Measurements from ENCODE around the gene TPPP.
"Not testable (repeated sequence)": the region's sequence is repeated elsewhere in the genome, so short reads cannot be mapped to it uniquely, and the experiment has no call there.

DNA sequence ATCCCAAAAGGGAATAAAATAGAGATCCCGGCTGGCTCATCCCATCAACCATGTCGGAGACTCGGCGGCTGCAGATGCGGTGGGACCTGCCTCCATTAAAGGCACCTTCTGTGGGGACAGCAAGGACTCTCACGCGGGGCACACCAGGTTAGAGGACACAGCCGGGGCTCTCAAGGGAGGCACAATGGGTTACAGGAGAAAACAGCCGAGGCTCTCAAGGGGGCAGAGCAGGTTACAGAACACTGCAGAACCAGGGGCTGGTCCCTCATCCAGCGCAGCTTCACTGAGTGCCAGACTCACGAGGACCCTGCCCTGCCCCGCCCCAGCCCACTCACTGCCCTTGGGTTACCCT is 7.0 kb downstream of the TPPP start:
- TF ChIP-seq, protein P1, sequence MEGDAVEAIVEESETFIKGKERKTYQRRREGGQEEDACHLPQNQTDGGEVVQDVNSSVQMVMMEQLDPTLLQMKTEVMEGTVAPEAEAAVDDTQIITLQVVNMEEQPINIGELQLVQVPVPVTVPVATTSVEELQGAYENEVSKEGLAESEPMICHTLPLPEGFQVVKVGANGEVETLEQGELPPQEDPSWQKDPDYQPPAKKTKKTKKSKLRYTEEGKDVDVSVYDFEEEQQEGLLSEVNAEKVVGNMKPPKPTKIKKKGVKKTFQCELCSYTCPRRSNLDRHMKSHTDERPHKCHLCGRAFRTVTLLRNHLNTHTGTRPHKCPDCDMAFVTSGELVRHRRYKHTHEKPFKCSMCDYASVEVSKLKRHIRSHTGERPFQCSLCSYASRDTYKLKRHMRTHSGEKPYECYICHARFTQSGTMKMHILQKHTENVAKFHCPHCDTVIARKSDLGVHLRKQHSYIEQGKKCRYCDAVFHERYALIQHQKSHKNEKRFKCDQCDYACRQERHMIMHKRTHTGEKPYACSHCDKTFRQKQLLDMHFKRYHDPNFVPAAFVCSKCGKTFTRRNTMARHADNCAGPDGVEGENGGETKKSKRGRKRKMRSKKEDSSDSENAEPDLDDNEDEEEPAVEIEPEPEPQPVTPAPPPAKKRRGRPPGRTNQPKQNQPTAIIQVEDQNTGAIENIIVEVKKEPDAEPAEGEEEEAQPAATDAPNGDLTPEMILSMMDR (IDR thresholded peaks at IDR 0.05; ENCODE audit: low read depth, low read length, poor library complexity, severe bottlenecking): not testable (repeated sequence)
- not testable (repeated sequence) for TF ChIP-seq EZH2phosphoT487 (IDR thresholded peaks at IDR 0.05; ENCODE audit: borderline replicate concordance, low read length)

All from DOHH2 (cell line).